Measurements from ENCODE around the gene CERKL. TPM values are rescaled to one million over a fixed set of nuclear protein-coding genes. Genes with fewer than 3 reads are reported as not detected.

Gene CERKL
- total RNA-seq, 1 experiment from 2014 or later = 24.4 TPM

DNA sequence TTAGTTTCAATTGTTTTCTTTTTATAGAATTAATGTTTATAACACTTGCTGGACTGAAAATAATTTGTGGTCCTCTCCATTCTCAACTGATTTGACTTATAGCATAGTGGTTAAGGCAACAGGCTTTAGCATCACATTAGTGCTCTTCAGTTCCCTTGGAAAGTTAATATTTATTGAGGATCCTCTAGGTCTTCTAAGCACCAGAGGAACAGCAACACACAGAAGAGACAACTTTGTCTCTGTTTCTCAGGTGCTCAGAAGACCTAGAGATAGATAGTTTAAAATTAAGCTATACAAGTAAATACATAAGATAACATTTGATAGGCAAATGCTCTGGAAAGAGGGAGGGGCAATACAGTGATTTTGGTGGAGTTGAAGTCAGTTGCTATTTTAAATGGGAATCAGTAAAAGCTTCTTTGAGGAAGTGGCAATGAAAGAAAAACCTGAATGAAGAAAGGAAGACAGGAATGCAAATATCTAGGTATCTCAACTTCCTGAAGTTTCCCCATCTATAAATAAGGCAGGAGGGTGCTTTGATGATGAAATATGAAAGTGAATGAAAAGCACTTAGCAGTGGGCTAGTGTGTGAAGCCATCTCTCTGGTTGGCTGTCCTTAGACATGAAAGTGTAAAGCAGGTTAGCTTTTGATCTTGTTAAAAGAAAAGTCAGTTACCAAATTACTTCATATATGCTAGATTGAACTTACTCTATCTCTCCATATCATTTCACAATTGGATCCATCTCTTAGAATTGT is 15.5 kb upstream of the CERKL start:
- peak overlapping the region; percentile 74 for H3K4me2 ChIP-seq (ENCODE audit: low read depth, low read length, poor library complexity, severe bottlenecking)
- H3K4me3 ChIP-seq (ENCODE audit: low read length) = peak overlapping the region; percentile 46
- H4K20me1 ChIP-seq (ENCODE audit: insufficient read depth, low read depth, low read length) = no peaks in the 10 kb centered on the region
- peak overlapping the region; percentile 98 for H3K27ac ChIP-seq (ENCODE audit: low read length)
- no peaks in the 10 kb centered on the region; the same call in 1 of the 2 replicates for H3K36me3 ChIP-seq (ENCODE audit: insufficient read depth, low read length)
- no peaks in the 10 kb centered on the region for H3K27me3 ChIP-seq (ENCODE audit: low read length)
- H3K79me2 ChIP-seq (ENCODE audit: low read length) = no peaks in the 10 kb centered on the region
- H3K4me1 ChIP-seq (ENCODE audit: low read length) = peaks cover 81% of the 10 kb centered on the region
- H3K9ac ChIP-seq (ENCODE audit: low read length) = peak overlapping the region; percentile 61
- H2AFZ ChIP-seq (ENCODE audit: low read length) = no peak overlapping the region
- H3K9me3 ChIP-seq (ENCODE audit: low read length) = no peaks in the 10 kb centered on the region
- H3K9me2 ChIP-seq (replicated peaks; ENCODE audit: insufficient read depth, low read length) = no peaks in the 10 kb centered on the region
- peak; percentile 69 for DNase-seq

DNA sequence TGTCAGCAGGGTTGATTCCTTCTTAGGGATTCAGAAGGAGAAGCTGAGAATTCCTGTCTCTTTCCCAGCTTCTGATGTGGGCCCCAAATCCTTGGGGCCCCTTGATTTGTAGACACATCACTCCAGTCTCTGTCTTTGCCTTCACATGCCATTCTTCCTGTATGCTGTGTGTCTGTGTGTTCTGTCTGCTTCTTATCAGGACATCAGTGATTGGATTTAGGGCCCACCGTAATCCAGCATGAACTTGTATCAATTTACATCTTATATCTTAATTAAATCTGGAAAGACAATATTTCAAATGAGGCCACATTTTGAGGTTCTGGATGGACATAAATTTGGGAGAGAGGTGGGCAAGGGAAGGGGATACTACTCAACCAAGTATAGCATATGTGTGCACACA is 13.7 kb upstream of the CERKL start:
- Histone ChIP-seq H3K79me2 (ENCODE audit: low read length) (no peaks in the 10 kb centered on the region), H3K27ac (ENCODE audit: low read length) (no peak overlapping the region), H4K20me1 (ENCODE audit: insufficient read depth, low read depth, low read length) (no peaks in the 10 kb centered on the region), H3K9ac (ENCODE audit: low read length) (no peak overlapping the region), H3K9me2 (replicated peaks; ENCODE audit: insufficient read depth, low read length) (no peaks in the 10 kb centered on the region), H2AFZ (ENCODE audit: low read length) (no peak overlapping the region), H3K27me3 (ENCODE audit: low read length) (no peaks in the 10 kb centered on the region), H3K4me3 (ENCODE audit: low read length) (no peak overlapping the region), H3K9me3 (ENCODE audit: low read length) (peaks cover 9% of the 10 kb centered on the region), H3K4me2 (ENCODE audit: low read depth, low read length, poor library complexity, severe bottlenecking) (no peak overlapping the region), H3K4me1 (ENCODE audit: low read length) (peaks cover 67% of the 10 kb centered on the region), H3K36me3 (ENCODE audit: insufficient read depth, low read length) (no peaks in the 10 kb centered on the region; the same call in 1 of the 2 replicates)
- no peak for DNase-seq

DNA sequence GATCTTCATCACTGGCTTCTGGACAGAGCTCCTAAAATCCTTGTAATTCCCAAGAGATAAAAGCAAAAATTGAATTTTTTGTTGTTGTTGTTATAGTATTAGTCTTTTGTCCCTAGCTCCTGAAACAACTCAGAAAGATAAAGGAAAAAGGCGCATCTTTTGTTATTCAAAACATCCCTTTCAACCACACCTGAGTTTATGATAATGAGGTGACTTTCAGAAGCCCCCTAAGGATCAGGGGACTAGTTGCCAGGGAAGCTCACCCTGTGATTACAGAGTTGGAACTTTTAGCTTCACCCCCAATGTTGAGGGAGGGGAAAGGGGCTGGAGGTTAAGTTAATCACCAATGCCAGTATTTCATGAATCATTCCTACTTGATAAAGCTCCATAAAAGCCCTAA is 10.3 kb upstream of the CERKL start:
- H3K27ac ChIP-seq (ENCODE audit: low read length) = no peak overlapping the region
- no peak overlapping the region for H3K4me3 ChIP-seq (ENCODE audit: low read length)
- no peak overlapping the region for H3K9ac ChIP-seq (ENCODE audit: low read length)
- no peak overlapping the region for H3K4me2 ChIP-seq (ENCODE audit: low read depth, low read length, poor library complexity, severe bottlenecking)
- H3K27me3 ChIP-seq (ENCODE audit: low read length) = no peaks in the 10 kb centered on the region
- no peaks in the 10 kb centered on the region for H4K20me1 ChIP-seq (ENCODE audit: insufficient read depth, low read depth, low read length)
- H3K36me3 ChIP-seq (ENCODE audit: insufficient read depth, low read length) = no peaks in the 10 kb centered on the region; the same call in 1 of the 2 replicates
- no peaks in the 10 kb centered on the region for H3K9me2 ChIP-seq (replicated peaks; ENCODE audit: insufficient read depth, low read length)
- H3K79me2 ChIP-seq (ENCODE audit: low read length) = no peaks in the 10 kb centered on the region
- peaks cover 10% of the 10 kb centered on the region for H3K9me3 ChIP-seq (ENCODE audit: low read length)
- H2AFZ ChIP-seq (ENCODE audit: low read length) = no peak overlapping the region
- DNase-seq = no peak
- H3K4me1 ChIP-seq (ENCODE audit: low read length) = peaks cover 37% of the 10 kb centered on the region

DNA sequence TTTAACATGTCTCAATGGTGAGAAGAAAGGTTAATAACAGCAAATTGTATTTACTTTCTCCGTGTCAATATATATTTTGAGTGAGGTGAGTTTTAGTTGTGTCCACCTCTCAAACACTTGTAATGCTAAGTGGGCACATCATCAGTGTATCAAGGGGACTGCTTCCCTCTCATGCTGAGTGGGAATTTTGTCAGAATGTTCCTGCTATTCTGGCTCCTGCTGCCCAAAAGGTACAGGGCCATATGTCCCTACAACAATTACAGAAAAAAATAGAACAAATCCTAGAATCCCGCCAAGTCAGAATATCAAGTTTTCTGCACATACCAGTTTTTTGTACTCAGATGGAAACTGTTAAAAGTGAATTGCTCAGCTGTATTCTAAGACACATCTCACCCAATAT is 5.4 kb upstream of the CERKL start:
- no peak for DNase-seq
- Histone ChIP-seq H4K20me1 (ENCODE audit: insufficient read depth, low read depth, low read length) (no peaks in the 10 kb centered on the region), H2AFZ (ENCODE audit: low read length) (no peak overlapping the region), H3K27me3 (ENCODE audit: low read length) (no peaks in the 10 kb centered on the region), H3K27ac (ENCODE audit: low read length) (no peak overlapping the region), H3K4me1 (ENCODE audit: low read length) (peaks cover 30% of the 10 kb centered on the region), H3K4me3 (ENCODE audit: low read length) (no peak overlapping the region), H3K9ac (ENCODE audit: low read length) (no peak overlapping the region), H3K79me2 (ENCODE audit: low read length) (no peaks in the 10 kb centered on the region), H3K36me3 (ENCODE audit: insufficient read depth, low read length) (no peaks in the 10 kb centered on the region; the same call in 1 of the 2 replicates), H3K4me2 (ENCODE audit: low read depth, low read length, poor library complexity, severe bottlenecking) (no peak overlapping the region), H3K9me3 (ENCODE audit: low read length) (peaks cover 10% of the 10 kb centered on the region), H3K9me2 (replicated peaks; ENCODE audit: insufficient read depth, low read length) (no peaks in the 10 kb centered on the region)

DNA sequence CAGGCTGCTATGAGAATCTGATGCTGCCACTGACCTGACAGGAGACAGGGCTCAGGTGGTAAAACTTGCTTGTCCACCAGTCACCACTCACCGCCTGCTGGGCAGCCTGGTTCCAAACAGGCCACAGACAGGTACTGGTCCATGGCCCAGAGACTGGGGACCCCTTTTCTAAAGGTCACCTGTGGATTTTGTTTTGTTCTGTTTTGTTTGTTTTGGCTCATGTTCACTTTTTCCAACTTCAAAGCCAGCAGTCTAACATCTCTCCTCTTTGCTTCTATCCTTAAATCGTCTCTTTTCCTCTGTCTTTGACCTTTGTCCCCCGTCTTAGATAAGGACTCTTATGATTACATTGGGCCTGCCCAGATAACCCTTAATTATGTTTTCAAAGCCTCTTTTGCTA is 3.3 kb upstream of the CERKL start:
- Histone ChIP-seq H3K36me3 (ENCODE audit: insufficient read depth, low read length) (no peaks in the 10 kb centered on the region), H4K20me1 (ENCODE audit: insufficient read depth, low read depth, low read length) (no peaks in the 10 kb centered on the region), H3K27ac (ENCODE audit: low read length) (peak overlapping the region; percentile 95; the same call in 1 of the 2 replicates), H3K9me3 (ENCODE audit: low read length) (no peaks in the 10 kb centered on the region; the same call in 1 of the 2 replicates), H3K27me3 (ENCODE audit: low read length) (no peaks in the 10 kb centered on the region), H2AFZ (ENCODE audit: low read length) (no peak overlapping the region), H3K79me2 (ENCODE audit: low read length) (no peaks in the 10 kb centered on the region), H3K9me2 (replicated peaks; ENCODE audit: insufficient read depth, low read length) (no peaks in the 10 kb centered on the region), H3K4me2 (ENCODE audit: low read depth, low read length, poor library complexity, severe bottlenecking) (no peak overlapping the region), H3K4me3 (ENCODE audit: low read length) (no peak overlapping the region), H3K4me1 (ENCODE audit: low read length) (peaks cover 48% of the 10 kb centered on the region), H3K9ac (ENCODE audit: low read length) (no peak overlapping the region)
- no peak for DNase-seq

DNA sequence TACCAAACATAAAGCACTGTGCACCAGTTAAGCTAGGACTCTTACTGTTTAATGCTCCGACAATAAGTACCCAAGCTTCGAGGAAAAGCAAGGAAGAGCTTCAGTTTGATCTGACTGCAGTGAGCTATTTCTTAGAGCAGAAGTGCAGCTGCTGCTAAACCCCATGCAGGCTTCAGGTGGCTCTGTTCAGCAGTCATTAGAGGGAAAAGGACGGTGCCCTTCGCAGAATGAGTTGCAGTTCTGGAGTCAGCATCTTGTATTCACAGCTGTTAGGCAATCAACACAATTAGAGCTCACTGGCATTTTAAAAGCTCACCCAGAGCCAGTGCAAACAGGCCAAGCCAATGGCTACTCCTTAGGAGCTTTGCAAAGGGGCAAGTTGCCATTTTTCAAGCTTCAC is 1.5 kb upstream of the CERKL start:
- Histone ChIP-seq H3K79me2 (ENCODE audit: low read length) (no peaks in the 10 kb centered on the region), H3K4me3 (ENCODE audit: low read length) (peak overlapping the region; percentile 67), H3K27ac (ENCODE audit: low read length) (peak overlapping the region; percentile 95), H3K4me1 (ENCODE audit: low read length) (peaks cover 64% of the 10 kb centered on the region), H2AFZ (ENCODE audit: low read length) (no peak overlapping the region), H3K27me3 (ENCODE audit: low read length) (no peaks in the 10 kb centered on the region), H3K9me2 (replicated peaks; ENCODE audit: insufficient read depth, low read length) (no peaks in the 10 kb centered on the region), H3K4me2 (ENCODE audit: low read depth, low read length, poor library complexity, severe bottlenecking) (peak overlapping the region; percentile 72), H4K20me1 (ENCODE audit: insufficient read depth, low read depth, low read length) (no peaks in the 10 kb centered on the region), H3K9me3 (ENCODE audit: low read length) (no peaks in the 10 kb centered on the region), H3K36me3 (ENCODE audit: insufficient read depth, low read length) (no peaks in the 10 kb centered on the region), H3K9ac (ENCODE audit: low read length) (peak overlapping the region; percentile 72)
- peak; percentile 77 for DNase-seq

DNA sequence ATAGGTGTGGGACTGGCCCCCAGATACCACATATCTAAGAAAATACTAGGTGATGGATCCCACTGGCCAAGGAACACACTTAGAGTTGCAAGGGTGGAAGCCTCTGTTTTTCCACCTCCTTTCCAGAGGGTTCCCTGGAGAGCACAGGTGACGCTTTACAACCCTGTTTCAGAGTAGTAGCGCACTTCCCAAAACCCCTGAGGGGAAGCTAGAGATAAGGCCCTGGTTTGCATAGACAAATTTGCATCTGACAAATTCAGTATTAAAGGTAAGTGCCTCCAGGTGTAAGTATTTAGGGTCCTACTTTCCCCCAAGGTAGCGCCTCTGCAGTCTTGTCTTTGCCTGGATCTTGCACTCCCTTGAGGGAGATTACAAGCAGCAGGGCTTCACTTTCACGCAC is 474 bp upstream of the CERKL start:
- H3K9me2 ChIP-seq (replicated peaks; ENCODE audit: insufficient read depth, low read length) = no peaks in the 10 kb centered on the region
- H3K4me3 ChIP-seq (ENCODE audit: low read length) = peak overlapping the region; percentile 67
- no peaks in the 10 kb centered on the region for H4K20me1 ChIP-seq (ENCODE audit: insufficient read depth, low read depth, low read length)

DNA sequence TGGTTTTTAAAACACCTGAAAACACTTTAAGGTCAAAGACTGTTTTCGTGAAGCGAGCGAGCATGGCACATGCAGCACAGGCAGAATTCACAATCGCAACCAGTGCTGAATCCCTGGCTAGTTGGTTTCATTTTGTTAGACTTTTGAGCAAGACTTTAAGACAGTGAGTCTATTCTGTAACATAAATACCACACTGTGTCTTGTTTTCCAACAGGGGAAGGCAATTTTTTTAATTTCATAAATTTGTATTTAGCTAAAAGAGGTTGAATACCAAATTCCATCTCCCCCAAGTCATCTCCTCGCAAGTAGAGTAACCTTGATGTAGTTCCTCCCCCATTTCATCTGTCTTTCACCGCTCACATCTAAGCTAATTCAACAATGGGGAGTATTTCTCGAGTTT is 1.4 kb downstream of the CERKL start:
- Histone ChIP-seq H3K27me3 (ENCODE audit: low read length) (no peaks in the 10 kb centered on the region), H3K9me2 (replicated peaks; ENCODE audit: insufficient read depth, low read length) (no peaks in the 10 kb centered on the region), H2AFZ (ENCODE audit: low read length) (no peak overlapping the region), H3K9ac (ENCODE audit: low read length) (peak overlapping the region; percentile 88), H3K79me2 (ENCODE audit: low read length) (0 out of 2 replicates have a peak, but pooled peaks cover 7% of the 10 kb centered on the region), H3K9me3 (ENCODE audit: low read length) (no peaks in the 10 kb centered on the region), H4K20me1 (ENCODE audit: insufficient read depth, low read depth, low read length) (no peaks in the 10 kb centered on the region), H3K27ac (ENCODE audit: low read length) (peak overlapping the region; percentile 95), H3K36me3 (ENCODE audit: insufficient read depth, low read length) (no peaks in the 10 kb centered on the region), H3K4me1 (ENCODE audit: low read length) (peaks cover 86% of the 10 kb centered on the region), H3K4me2 (ENCODE audit: low read depth, low read length, poor library complexity, severe bottlenecking) (peak overlapping the region; percentile 72), H3K4me3 (ENCODE audit: low read length) (peak overlapping the region; percentile 67)
- no peak for DNase-seq

More for the DNA sequence above, 474 bp upstream of the CERKL start:
- Histone ChIP-seq H3K9me3 (ENCODE audit: low read length) (no peaks in the 10 kb centered on the region), H3K27me3 (ENCODE audit: low read length) (no peaks in the 10 kb centered on the region), H3K4me2 (ENCODE audit: low read depth, low read length, poor library complexity, severe bottlenecking) (peak overlapping the region; percentile 72), H3K27ac (ENCODE audit: low read length) (peak overlapping the region; percentile 95), H3K36me3 (ENCODE audit: insufficient read depth, low read length) (no peaks in the 10 kb centered on the region), H3K9ac (ENCODE audit: low read length) (peak overlapping the region; percentile 88), H3K4me1 (ENCODE audit: low read length) (peaks cover 71% of the 10 kb centered on the region), H3K79me2 (ENCODE audit: low read length) (no peaks in the 10 kb centered on the region), H2AFZ (ENCODE audit: low read length) (no peak overlapping the region)
- peak; percentile 91 for DNase-seq
